ENCODE data around the gene ASTN2.

- TF ChIP-seq CTCF (conservative IDR thresholded peaks at IDR 0.05) (no peak), ZFX (IDR thresholded peaks at IDR 0.05) (no peak)
Measured at GRCh38 chr9:116721411-116721810, 693.4 kb downstream of the ASTN2 start.
